Activated CD8-positive, alpha-beta T cell treated with anti-CD3 and anti-CD28 coated beads for 36 hours (primary cell): ENCODE measurements around the gene KLRF1. TPM values are rescaled to one million over a fixed set of nuclear protein-coding genes. Genes with fewer than 3 reads are reported as not detected.

ENCODE experiments used
- ATAC-seq: fragments of 200-7000 bp; cut with Tn5 transposase; one replicate; pipeline ENCODE4 v1.10.0; 2021; ENCODE audit warnings: mild to moderate bottlenecking, moderate library complexity
- CTCF ChIA-PET: fragments of 350-600 bp; sonication (Branson Sonifier 250); formaldehyde crosslinking; loops from one replicate; lab custom pipeline; 2021; ENCODE audit warnings: antibody characterized with exemption; lab: Charles Lee
- POLR2A ChIA-PET: fragments of 350-600 bp; sonication (Branson Sonifier 250); formaldehyde crosslinking; loops from one replicate; lab custom pipeline; 2021; ENCODE audit warnings: antibody characterized with exemption; lab: Charles Lee
- DNase-seq: peaks from one replicate; pipeline ENCODE4 v3.0.0-alpha.2; 2020
- H3K27ac Mint-ChIP-seq: one replicate; pipeline ENCODE4 v1.8.0; 2021; ENCODE audit warnings: mild to moderate bottlenecking, mixed read lengths
- H3K27me3 Mint-ChIP-seq: one replicate; pipeline ENCODE4 v1.8.0; 2021; ENCODE audit warnings: mixed read lengths
- H3K36me3 Mint-ChIP-seq: one replicate; pipeline ENCODE4 v1.8.0; 2021; ENCODE audit warnings: low read depth, mixed read lengths
- H3K4me1 Mint-ChIP-seq: one replicate; pipeline ENCODE4 v1.8.0; 2021; ENCODE audit warnings: low read depth, mixed read lengths
- H3K4me3 Mint-ChIP-seq: one replicate; pipeline ENCODE4 v1.8.0; 2021; ENCODE audit warnings: mild to moderate bottlenecking, moderate library complexity, mixed read lengths
- H3K9me3 Mint-ChIP-seq: one replicate; pipeline ENCODE4 v1.8.0; 2021; ENCODE audit warnings: mixed read lengths
- intact Hi-C: fragments of 100-400 bp; cut with micrococcal nuclease; formaldehyde crosslinking; loops from one replicate; pipeline ENCODE4 v1.10.0; 2022
- total RNA-seq, 2 experiments: library from RNA; stranded (reverse); gene quantifications; one replicate each; pipeline ENCODE4 v1.2.3, GENCODE V29; 2021
- TF ChIP-seq, protein P1 (sequence below): fragments of 200-600 bp; IDR thresholded peaks from one replicate; pipeline ENCODE4 v1.8.0; 2022; ENCODE audit warnings: antibody characterized with exemption, mild to moderate bottlenecking

The KLRF1 gene
- total RNA-seq, 2 experiments from 2014 or later: not detected

- TF ChIP-seq, protein P1, sequence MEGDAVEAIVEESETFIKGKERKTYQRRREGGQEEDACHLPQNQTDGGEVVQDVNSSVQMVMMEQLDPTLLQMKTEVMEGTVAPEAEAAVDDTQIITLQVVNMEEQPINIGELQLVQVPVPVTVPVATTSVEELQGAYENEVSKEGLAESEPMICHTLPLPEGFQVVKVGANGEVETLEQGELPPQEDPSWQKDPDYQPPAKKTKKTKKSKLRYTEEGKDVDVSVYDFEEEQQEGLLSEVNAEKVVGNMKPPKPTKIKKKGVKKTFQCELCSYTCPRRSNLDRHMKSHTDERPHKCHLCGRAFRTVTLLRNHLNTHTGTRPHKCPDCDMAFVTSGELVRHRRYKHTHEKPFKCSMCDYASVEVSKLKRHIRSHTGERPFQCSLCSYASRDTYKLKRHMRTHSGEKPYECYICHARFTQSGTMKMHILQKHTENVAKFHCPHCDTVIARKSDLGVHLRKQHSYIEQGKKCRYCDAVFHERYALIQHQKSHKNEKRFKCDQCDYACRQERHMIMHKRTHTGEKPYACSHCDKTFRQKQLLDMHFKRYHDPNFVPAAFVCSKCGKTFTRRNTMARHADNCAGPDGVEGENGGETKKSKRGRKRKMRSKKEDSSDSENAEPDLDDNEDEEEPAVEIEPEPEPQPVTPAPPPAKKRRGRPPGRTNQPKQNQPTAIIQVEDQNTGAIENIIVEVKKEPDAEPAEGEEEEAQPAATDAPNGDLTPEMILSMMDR: no peak
- Mint-ChIP-seq H3K36me3 (no peaks in the 10 kb centered on the region), H3K27me3 (peaks cover 5% of the 10 kb centered on the region), H3K27ac (no peak overlapping the region), H3K4me1 (peaks cover 14% of the 10 kb centered on the region), H3K9me3 (no peaks in the 10 kb centered on the region), H3K4me3 (no peak overlapping the region)
- DNase-seq (no peak), ATAC-seq (no peak)
- ChIA-PET POLR2A (no interaction called here), CTCF (interaction anchor here (0.9 to 17.0 kb wide), 5 partner anchors 12 to 115 kb away, joined by 3 to 219 read pairs (median 41); no protein-coding TSS in a partner anchor)
- intact Hi-C loops: loop anchor here (5.0 kb wide), 2 partner anchors 57 to 332 kb away; partner anchors contain the start of gene CLEC2B
Measured at GRCh38 chr12:9810671-9811070, 16.6 kb upstream of the KLRF1 start.

GRCh38 chr12:9811621-9812020, 15.7 kb upstream of the KLRF1 start:
- ATAC-seq (no peak), DNase-seq (no peak)
- H3K9me3 Mint-ChIP-seq: no peaks in the 10 kb centered on the region
- no peak overlapping the region for H3K4me3 Mint-ChIP-seq
- POLR2A ChIA-PET: interaction anchor here (0.7 to 1.2 kb wide), 2 partner anchors 17 to 59 kb away, joined by 3 read pairs; no protein-coding TSS in a partner anchor
- peaks cover 14% of the 10 kb centered on the region for H3K4me1 Mint-ChIP-seq
- peaks cover 5% of the 10 kb centered on the region for H3K27me3 Mint-ChIP-seq
- TF ChIP-seq, protein P1: no peak
- intact Hi-C loops: loop anchor here (5.0 kb wide), 2 partner anchors 56 to 331 kb away; partner anchors contain the start of gene CLEC2B
- CTCF ChIA-PET: interaction anchor here (0.6 to 17.0 kb wide), 5 partner anchors 13 to 325 kb away, joined by 3 to 219 read pairs (median 41); no protein-coding TSS in a partner anchor
- no peaks in the 10 kb centered on the region for H3K36me3 Mint-ChIP-seq
- H3K27ac Mint-ChIP-seq: no peak overlapping the region

- ATAC-seq (peak; percentile 98), DNase-seq (peak; percentile 94)
- Mint-ChIP-seq H3K36me3 (no peaks in the 10 kb centered on the region), H3K4me1 (peaks cover 14% of the 10 kb centered on the region), H3K4me3 (peak overlapping the region; percentile 85), H3K27me3 (peaks cover 4% of the 10 kb centered on the region), H3K27ac (peak overlapping the region; percentile 55), H3K9me3 (no peaks in the 10 kb centered on the region)
- TF ChIP-seq, protein P1: peak; percentile 94
- CTCF ChIA-PET: interaction anchor here (0.6 to 17.0 kb wide), 69 partner anchors 8 to 836 kb away, joined by 3 to 219 read pairs (median 4); partner anchors contain the start of genes CLEC12B, CLEC2A, CLEC2B and CLEC7A
- POLR2A ChIA-PET: interaction anchor here (0.6 to 1.5 kb wide), 16 partner anchors 14 to 603 kb away, joined by 3 to 9 read pairs (median 3); partner anchors contain the start of gene CD69
- intact Hi-C loops: loop anchor here (1.0 to 5.0 kb wide), 3 partner anchors 53 to 328 kb away; partner anchors contain the start of gene CLEC2B
Measured at GRCh38 chr12:9813821-9814798, 13.2 kb upstream of the KLRF1 start.

GRCh38 chr12:9820281-9820930, 6.9 kb upstream of the KLRF1 start:
- Mint-ChIP-seq H3K36me3 (no peaks in the 10 kb centered on the region), H3K9me3 (no peaks in the 10 kb centered on the region), H3K4me3 (no peak overlapping the region), H3K4me1 (peaks cover under 1% of the 10 kb centered on the region), H3K27ac (no peak overlapping the region), H3K27me3 (no peaks in the 10 kb centered on the region)
- intact Hi-C loops: no loop called here
- ChIA-PET POLR2A (interaction anchor here (0.8 to 1.4 kb wide), 4 partner anchors 34 to 71 kb away, joined by 3 read pairs; partner anchors contain the start of gene CD69), CTCF (interaction anchor here (1.1 to 17.0 kb wide), 3 partner anchors 9 to 71 kb away, joined by 3 to 219 read pairs (median 4); no protein-coding TSS in a partner anchor)
- DNase-seq (no peak), ATAC-seq (no peak)
- TF ChIP-seq, protein P1: no peak
